T-helper 22 cell (primary cell): ENCODE measurements around the gene ZBTB47.

Experiments used
- DNase-seq: peaks from one replicate; pipeline ENCODE4 v3.0.0-alpha.2; 2020; ENCODE audit warnings: low read depth

ZBTB47 gene

DNA sequence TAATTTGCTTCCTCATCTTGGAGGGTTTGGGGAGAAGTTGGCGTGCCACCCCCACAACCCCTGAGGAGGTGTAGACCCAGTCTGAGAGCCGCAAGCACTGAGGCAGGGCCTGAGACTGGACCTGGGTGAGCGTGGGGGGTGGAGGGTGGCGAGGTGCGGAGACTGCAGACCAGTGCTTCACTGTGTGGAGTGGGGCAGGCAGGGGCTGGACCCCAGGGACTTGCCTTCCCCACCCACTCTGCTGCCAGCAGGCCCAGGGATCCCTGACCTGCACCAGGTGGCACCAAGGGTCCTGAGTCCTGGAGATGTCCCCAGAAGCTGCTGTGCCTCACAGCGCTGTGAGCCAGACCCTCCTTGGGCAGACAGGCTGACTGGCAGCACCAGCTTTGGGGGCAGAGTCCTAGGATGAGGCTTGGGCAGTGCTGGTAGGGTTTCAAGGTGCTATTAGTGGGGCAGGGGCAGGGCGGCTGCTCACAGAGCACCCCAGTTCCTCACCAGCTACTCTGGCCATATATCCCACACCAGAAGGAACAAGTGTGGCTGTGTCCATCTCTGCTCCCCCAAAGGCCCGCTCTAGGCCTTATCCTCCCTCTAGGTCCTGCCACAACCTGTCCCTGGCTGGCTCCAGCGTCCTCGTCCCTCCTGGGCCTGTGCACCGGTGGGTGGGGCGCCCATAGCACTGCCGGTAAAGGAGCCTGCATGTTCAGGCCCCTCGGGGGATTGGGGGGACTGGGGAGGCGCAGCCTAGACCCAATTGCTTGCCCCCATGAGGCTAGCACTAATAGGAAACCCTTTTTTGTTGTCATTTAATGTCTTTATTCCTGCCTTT lies 11.8 kb downstream of the ZBTB47 start:
- no peak for DNase-seq

DNA sequence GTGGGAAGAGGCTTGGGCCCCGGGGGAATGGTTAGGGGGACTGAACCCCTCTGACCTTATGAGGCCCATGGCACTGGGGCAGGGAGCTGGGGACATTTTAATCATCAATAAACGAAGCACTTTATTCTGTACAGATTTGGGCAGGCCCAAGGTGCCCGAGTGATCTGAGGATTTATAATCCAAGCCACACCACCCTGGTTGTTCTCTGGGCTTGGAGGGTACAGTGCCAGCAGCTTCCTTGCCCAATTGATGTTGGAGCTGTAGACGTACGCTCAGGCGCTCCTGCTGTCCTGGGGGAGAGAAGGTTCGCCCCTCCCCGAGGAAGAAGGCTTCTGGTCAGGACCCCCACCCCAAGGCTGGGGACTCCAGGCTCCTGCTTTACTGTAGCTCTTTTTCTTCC lies 12.5 kb downstream of the ZBTB47 start:
- DNase-seq, result no peak

DNA sequence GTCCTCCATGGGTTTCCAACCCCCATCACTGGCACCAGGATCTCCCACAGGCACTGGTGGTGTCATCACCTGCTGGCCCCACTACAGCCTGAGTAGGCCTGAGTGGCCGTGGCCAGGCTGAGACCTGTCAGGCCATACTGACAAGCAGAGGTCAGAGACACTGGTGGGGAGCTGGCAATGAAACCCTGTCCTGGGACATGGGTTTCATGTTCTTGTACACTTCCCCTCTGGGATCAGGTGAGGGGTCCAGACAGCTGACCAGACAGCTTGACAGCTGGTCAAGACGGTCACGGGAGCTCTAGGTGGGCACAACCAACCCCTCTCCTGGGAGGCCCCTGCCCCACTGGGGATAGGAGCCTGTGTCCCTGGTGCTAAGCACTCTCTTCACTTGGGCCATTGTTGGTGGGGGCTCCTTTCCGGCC lies 13.1 kb downstream of the ZBTB47 start:
- no peak for DNase-seq

DNA sequence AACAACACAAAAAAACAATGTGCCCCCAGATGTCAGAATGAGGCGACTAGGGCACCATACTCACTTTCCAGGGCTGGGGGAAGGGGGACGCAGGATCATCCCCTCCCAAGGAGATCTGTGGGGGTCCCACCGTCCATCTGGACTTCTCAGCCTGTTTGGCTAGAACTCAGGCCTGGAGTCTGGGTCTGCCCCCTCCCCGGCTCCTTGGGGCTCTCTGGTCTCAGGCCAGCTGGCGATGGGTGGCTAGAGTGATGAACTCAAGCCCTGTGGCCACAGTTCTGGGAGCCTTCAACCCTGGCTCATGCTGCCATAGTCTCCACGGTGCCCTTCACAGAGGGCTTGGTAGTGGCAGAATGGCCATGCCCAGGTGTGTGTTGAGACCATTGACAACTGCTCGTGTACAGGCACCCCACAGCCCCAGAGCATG lies 13.6 kb downstream of the ZBTB47 start:
- no peak for DNase-seq

DNA sequence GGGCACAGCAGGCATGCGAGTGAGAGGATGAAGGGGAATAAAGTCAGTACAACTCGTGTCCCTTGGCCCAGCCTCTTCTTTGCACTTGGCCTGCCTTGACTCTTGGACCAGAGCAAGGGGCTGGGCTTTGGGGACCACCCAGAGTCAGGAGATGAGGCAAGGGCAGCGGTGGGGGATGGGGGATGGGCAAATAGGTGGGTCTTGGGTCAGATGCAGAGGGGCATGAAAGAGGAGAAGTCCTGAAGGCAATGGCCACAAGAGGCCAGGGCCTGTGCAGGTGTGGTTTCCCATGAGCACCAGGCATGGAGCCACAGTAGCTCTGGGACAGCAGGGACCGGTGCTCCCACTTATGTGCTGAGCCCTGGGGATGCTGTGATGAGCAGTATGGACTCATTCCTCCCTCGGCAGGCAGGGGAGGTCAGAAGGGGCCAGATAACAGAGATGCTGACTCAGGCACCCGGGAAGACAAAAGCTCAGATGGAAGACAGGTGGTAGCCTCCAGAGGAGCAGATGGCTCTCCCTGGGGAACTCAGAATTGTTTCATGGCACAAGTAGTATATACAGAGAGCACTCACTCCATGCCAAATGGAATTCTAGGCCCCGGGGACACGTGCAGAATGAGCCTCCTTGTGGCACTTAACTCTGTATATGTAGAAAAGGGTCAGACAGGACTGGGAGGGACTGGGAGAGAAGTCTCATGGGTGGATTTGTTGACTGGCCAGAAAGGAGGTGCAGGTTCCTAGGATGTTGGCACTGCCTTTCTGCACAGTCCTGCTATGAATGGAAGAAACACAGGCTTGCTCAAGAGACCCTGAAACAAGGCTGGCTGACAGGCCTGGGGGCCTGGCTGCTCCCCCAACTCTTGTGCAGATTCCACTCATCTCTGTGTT lies 14.3 kb downstream of the ZBTB47 start:
- DNase-seq, result no peak

DNA sequence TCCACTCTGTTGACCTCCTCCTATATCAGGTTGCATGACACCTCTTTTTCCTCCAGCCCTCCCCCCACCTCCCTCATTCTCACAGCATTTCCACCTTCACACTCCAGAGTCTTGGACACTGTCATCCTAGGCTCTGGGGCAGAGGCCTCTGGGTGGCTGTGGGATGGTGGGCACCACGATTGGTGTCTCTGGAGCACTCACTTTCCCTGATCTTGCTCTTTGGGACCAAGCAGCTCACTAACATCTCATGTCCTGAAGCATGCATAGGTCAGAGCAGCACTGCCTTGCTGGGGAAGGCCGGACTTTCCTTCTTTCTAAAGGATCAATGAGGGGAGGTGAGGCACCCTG lies 14.9 kb downstream of the ZBTB47 start:
- DNase-seq, result no peak

DNA sequence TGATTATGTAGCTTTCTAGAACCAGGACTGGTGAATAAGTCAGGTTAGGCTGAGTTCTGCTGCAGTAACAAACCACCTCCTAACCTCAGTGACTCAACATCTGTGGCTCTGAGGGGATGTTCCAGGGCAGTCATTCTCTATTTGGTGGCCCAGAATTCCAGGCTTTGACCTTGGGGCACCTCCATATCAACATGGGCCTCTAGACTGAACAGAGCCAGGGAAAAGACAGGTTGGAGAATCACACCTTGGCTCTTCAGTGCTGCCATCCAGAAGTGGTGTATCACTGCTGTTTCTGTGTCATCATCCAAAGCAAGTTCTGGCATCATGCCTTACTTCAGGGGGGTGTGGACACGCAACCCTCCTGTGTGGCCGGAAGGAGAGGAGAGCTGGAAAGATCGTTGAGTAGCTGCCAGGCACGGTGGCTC lies 15.3 kb downstream of the ZBTB47 start:
- no peak for DNase-seq

DNA sequence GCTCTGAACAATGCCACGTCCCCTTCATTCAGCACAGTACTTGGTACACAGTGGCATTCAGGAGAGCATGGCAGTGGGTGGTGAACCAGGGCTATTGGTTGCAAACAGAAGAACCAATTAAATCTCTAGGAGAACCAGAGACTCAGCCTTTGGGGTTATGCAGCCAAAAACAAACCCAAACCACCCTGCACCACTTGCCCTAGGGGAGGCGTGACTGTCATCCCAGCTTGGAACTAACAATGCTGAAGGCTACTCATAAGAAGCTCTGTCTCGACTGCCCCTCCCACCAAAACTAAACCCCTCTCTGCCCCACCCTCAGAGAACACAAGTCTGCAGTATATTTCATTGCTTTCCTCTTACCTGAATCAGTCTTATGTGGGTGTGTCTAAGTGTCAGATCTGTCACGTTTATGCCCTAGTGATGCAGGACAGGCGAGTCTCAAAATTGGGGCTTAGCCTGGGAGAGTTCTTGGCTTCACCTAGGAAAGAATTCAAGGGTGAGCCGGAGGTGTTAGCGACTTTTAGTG lies 16.6 kb downstream of the ZBTB47 start:
- no peak for DNase-seq

DNA sequence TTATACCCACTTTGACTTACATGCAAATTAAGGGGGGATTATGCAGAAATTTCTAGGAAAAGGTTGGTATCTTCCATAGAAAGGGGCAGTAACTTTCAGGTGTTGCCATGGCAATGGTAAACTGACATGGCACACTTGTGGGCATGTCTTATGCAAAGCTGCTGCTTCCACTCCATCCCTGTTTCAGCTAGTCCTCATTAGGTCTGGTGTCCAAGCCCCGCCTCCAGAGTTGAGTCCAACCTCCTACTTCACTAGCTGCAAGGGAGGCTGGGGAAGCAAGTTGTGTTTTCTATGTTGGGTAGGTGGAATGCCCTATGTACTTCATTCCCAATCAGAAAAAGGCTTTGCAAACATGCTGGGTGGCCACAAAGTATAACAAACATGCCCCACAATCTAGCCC lies 17.2 kb downstream of the ZBTB47 start:
- no peak for DNase-seq

DNA sequence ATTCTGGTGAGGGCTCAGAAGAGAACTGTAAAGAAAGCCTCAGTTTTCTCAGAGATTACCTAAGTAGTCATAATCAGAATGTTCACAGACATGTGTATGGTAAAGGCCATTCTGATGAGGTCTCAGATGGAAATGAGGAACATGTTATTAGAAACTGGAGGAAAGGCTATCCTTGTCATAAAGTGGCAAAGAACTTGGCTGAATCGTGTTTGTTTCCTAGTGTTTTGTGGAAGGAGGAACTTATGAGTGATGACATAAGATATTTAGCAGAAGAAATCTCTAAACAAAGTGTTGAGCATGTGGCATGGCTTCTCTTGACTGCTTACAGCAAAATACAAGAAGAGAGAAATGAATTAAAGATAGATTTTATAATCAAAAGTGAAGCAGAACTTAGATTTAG lies 19.0 kb downstream of the ZBTB47 start:
- DNase-seq, result no peak

DNA sequence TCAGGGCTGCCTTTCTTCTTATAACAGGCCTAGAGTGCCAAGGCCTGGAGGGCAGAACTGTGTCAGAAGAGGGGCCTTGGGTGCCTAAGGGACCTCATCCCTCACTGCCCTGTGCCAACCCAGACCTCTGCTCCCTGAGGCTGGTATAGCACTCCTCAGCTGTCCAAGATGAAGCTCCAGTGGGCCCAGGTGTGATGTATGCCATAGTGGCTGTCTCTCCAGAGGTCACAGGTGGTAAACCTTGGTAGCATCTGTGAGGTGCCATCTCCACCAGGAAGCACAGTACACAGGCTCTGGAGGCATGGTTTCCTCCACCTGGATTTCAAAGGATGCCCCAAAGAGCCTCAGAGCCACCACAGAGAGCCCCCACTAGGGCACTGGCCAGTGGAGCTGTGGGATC lies 19.6 kb downstream of the ZBTB47 start:
- no peak for DNase-seq

DNA sequence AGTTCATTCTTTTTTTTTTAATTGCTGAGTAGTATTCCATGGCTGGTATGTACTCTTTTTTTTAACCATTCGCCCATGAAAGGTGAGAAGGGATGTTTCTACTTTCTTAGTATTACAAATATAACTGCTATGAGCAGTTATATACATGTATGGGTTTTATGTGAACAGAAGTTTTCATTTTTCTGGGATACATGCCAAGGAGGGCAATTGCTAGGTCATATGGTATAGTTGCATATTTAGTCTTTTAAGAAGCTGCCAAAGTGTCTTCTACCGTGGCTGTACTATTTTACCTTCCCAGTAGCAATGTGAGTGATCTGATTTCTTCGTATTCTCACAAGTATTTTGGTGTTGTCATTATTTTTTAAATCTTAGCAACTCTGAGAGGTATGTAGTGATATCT lies 20.6 kb downstream of the ZBTB47 start:
- no peak for DNase-seq

DNA sequence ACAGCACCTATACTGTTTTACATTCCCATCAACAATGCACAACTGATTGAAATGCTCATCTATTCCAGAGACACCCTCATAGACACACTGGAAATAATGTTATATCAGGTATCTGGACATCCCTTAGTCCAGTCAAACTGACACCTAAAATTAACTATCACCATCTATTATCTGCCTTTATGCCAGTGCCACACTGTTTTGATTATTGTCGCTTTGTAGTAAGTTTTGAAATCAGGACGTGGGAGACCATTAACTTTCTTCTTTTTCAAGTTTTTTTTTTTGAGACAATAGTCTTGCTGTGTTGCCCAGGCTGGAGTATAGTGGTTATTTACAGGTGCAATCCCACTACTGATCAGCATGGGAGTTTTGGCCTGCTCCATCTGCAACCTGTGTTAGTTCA lies 22.4 kb downstream of the ZBTB47 start:
- no peak for DNase-seq

DNA sequence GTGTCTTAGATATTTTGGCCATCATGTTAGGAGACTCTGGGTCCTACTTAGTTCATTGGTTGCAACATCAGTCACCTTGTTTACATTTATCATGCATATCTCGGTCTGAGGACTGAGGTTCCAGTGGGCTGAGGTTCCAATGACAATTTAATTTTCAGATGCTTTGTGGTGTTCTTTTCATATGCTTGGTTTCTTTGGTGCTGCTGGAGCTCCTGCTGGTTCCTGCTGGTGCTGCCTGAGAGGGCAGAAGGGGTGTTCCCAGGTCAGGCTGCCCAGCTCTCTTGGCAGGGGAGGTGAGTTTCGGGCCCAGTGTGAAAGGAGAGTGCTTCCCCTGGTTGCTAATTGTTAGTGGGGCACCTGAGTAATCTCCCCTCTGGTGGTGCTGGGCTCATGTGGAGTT lies 24.9 kb downstream of the ZBTB47 start:
- no peak for DNase-seq

DNA sequence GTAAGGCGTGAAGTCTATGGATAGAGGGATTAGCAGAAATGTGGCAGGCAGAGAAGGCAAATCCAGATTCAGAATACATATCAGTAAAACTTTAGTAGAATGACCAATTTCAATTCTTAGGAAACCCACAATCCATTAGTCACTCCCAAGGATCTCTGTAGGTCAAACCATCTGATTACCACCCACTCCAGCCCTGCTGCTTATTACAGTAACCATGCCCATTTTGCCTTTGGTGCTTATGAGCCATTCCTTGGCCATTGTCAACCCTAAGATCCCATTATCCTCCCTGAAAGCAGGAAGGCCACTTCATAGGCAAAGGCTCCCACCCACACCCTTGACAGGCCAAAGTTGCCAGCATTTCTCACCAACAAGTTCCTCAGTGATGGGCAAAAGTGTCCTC lies 26.8 kb downstream of the ZBTB47 start:
- DNase-seq, result no peak

DNA sequence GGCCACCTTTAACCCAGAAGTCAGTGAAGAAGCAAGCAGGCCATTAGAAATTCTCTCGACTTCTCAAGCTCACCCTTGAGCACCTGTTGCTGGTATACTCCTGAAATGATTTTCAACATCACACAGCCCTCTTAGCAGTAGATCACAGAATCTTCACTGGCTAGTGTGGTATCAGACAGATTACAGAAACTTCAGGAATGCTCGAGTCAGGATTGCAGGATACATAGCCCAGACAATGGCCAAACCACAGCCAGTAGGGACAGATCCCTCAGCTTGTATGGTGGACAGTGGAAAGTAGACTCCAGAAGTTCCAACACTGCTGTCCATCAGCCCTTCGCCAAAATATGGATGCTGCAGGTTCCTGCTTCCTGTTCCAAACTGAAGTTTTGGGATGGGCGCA lies 27.3 kb downstream of the ZBTB47 start:
- no peak for DNase-seq

DNA sequence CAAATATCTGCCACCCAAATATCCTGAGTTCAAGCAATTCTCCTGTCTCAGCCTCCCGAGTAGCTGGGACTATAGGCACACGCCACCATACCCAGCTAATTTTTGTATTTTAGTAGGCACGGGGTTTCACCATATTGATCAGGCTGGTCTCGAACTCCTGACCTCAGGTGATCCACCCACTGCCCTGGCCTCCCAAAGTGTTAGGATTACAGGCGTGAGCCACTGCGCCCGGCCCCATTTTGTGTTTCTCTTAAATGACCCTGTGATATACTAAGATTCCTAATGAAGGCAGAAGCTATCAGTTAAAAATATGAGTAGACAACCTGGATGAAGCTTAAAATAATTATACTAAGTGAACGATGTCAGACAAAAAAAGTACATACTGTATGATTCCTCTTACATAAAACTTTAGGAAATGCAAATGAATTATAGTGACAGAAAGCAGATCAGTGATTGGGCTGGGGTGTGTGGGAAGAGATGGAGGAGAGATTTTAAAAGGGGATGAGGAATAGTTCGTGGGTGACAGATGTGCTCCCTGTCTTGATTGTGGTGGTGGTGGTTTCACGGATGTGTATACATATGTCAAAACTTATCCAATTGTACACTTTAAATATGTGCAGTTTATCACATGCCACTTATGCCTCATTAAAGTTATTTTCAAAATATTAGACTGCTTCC lies 28.0 kb downstream of the ZBTB47 start:
- no peak for DNase-seq

DNA sequence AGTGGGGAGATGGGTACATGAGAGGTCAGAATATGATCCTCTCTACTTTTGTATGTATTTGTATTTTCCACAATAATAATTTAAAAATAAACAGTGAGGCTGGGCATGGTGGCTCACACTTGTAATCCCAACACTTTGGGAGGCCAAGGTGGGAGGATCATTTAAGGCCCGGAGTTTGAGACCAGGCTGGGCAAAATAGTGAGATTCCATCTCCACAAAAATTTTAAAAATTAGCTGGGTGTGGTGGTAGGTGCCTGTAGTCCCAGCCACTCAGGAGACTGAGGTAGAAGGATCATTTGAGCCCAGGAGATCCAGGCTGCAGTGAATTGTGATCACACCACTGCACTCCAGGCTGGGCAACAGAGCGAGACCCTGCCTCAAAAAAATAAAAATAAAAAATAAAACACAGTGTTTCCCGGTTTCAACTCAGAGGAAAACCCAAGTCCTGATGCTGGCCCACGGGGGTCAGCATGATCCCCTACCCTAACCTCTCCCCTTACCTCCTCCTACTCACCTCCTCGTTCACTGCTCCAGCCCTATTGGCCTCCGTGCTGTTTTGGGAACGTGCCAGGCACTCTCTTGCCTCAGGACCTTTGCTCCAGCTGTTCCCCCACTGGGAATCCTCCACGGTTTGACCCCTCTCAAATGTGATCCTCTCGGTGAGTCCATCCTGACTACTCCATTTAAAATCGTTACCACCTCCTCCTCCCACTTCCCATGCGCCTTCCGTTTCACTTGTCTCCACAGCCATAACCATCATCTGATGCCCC lies 29.0 kb downstream of the ZBTB47 start:
- no peak for DNase-seq

DNA sequence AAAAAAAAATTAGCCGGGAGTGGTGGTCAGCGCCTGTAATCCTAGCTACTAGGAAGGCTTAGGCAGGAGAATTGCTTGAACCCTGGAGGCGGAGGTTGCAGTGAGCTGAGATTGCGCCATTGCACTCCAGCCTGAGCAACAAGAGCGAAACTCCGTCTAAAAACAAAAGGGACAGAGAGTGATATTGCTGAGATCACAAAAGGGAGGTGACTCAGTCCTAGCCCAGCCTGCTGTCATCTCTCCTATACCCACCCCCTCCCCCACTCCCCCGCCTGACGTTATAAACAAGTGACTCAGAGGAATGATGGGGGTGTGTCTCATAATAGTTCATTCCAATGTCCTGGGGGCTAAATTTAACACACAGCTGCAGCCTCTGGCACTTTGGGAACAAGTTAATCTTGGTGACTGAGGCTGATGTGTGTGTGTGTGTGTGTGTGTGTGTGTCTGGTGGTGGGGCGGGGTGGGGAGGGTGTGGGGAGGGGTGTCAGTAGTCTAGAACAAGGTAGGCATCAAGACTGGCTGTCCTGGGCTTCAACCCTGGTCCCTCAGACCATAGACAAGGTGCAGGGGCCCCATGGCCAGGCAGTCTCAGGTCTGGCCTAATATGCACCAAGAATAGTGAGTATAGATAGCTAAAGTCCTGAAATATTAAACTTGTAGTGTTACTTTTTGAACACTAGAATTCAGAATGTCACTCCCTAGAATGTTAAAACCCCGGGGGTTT lies 30.5 kb downstream of the ZBTB47 start:
- DNase-seq, result no peak

DNA sequence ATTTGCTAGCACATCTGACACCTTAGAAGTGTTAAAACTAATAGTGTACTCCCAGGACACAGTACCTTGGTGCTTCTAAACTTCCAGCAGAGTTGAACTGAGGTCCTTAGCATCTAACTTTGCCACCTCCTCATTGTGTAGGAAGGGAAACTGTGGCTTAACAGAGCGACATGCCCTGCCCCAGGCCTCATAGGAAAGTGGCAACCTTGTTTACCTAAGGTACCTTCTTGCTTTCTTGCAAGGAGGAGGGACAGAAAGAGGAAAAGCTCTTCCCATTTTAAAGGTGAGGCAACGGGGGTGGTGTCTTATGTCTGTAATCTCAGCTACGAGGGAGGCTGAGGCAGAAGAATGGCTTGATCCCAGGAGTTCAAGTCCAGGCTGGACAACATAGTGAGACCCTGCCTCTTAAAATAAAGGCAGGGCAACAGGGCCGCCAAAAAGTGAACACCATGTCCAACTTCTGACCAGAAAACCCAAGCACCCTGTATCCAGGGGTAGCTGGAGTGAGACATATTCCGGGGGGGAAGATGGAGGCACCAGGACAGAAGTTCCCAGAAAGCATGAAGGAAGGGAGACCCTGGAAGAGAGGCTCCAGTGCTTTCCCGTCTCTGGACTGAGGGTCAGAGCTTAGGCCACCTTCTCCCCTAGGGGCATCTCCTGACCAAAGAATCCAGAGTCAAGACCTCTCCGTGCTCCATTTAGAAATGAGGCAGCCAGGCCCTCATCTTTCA lies 31.3 kb downstream of the ZBTB47 start:
- DNase-seq, result no peak
